GM21367 (cell line): ENCODE data around the gene DMD.

ENCODE experiments used
- ATAC-seq: cut with Tn5 transposase; IDR thresholded peaks from one replicate; pipeline ENCODE4 v1.9.1; 2021; ENCODE audit not compliant: unreplicated experiment

The DMD gene

DNA sequence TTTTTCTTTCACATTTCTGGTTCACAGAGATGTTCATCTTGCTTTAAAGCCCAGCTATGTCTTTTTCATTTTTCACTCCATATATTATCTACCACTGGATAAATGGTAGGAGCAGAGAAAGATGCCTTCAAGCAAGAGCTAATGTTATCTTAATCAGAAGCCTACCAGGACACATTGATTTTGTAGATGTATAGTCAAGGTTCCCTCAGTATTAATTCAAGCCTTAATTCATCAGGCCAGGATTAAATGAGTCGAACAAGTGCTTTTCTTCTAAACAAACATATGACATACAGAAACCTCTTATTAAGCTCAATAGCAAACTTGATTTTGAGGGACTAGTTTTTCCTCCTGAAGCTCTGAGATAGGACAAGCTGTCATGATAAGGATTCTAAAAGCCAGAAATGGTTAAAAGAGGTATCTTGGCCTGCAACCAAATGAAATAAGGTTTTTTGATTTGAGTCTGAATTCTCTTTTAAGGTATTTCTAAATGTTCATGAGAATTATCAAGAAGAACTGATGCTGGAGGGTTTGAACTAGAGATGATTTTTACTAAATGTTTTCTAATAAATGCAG is 2057.8 kb downstream of the DMD start:
- no peak for ATAC-seq

DNA sequence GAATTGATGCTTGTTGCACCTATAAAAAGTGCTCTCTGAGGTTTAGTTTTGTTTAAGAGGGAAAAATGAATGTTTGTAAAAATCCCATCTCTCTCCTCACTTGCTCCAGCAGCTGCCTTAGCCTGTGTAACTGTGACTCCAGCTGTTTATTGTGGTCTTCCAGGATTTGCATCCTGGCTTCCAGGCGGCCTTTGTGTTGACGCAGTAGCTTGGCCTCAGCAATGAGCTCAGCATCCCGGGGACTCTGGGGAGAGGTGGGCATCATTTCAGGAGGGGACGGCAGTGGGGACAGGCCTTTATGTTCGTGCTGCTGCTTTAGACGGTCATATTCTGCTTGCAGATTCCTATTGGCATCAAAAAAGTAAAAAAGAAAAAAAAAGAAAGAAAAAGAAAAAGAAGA is 2064.2 kb downstream of the DMD start:
- no peak for ATAC-seq

DNA sequence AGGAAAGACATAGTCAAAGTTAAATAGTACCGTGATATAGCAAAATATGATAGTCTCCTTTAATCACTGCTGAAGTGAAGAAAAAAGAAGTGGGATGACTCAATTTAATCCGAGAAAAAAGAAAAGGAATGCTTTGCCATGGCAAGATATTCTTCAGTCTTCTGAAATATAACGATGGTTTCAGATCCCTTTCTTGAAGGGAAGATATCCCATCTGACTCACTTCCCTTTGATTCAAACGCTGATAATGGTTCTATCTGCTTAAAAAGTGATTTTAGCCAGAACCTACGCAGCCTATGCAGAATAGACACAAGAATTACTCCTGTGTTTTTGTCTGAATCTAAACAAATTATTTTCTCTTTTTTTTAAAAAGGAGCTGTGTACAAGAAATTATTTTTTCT is 2071.4 kb downstream of the DMD start:
- ATAC-seq: no peak

DNA sequence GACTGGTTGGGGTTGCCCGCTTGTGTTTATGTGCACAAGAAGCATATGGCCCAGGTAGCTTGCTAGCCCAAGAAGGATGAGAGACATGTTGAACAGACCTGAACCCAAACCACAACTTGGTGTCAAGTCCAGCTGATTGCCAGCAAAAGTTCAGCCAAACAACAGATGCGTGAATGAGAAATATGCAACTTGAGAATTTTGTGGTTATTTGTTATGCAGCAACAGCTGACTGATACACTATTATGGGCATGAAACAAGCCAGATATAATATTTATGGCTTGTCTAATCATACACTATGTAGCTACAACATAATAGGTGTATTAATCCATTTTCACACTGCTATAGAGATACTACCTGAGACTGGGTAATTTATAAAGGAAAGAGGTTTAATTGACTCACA is 2073.2 kb downstream of the DMD start:
- no peak for ATAC-seq

DNA sequence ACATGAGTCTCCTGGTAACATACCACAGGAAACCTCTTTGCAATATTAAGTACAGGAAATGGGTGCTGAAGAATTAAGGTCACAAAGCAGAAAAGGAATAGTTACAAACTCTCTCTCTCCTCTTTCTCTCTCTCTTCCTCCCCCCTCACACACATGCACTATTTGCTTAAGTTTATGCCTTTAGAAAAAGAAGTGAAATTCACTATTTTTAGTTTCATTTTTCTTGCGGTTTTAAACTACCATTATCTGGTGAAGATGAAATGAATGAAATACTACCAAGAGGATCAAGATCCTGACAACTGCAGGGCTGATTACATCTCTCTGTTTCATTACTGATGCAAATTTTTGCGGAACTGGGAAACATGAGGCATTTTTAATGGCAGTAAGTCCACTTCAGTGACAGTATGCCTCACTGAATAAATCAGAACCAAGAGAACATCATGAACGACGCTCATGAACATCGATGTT is 2075.2 kb downstream of the DMD start:
- ATAC-seq: peak; percentile 95

GRCh38 chrX:31132821-31133241 is 2078.5 kb downstream of the DMD start:
- ATAC-seq: no peak

GRCh38 chrX:31130457-31131220 is 2080.7 kb downstream of the DMD start:
- ATAC-seq: no peak

- no peak for ATAC-seq
These were observed 2082.5 kb downstream of the DMD start for GRCh38 chrX:31128855-31129254.

DNA sequence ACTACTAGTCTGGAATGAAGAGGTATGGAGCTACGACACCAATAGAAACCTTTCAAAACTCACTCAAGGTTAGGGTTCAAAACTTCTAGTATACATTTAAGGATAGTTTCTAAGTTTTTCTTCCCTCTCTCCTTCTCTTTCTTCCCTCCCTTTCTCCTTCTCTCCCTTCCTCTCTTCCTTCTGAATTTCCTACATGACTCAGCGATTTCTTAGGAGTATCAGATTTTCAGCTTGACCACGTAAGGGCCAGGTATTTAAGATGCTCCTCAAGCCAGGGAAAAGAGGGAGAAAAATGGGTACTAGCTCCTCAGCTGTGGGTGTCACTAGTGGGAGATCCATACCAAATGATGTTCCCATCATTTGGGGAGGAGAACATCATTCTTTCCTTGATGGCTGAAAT is 2083.6 kb downstream of the DMD start:
- ATAC-seq: no peak

GRCh38 chrX:31126205-31126604 is 2085.1 kb downstream of the DMD start:
- no peak for ATAC-seq

- no peak for ATAC-seq
These were observed 2086.8 kb downstream of the DMD start for GRCh38 chrX:31124536-31124935.

DNA sequence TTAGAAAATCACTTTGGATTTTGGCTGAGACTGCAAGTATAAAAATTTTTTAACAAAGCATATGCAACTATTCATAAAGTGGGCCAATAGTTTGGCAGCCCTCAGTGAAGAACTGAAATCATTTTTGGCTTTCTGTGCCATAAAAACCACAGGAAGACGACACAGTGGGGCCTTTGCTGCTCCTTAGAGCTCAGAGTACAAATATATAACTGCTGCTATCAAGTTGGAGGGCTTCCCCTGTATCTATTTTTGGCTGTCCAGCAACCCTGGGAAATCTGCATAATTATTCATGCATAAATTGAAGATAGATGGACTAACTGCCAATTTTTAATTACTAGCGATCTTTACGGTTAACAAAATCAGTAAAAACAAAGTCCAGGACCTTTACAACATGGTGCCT is 2088.0 kb downstream of the DMD start:
- no peak for ATAC-seq

DNA sequence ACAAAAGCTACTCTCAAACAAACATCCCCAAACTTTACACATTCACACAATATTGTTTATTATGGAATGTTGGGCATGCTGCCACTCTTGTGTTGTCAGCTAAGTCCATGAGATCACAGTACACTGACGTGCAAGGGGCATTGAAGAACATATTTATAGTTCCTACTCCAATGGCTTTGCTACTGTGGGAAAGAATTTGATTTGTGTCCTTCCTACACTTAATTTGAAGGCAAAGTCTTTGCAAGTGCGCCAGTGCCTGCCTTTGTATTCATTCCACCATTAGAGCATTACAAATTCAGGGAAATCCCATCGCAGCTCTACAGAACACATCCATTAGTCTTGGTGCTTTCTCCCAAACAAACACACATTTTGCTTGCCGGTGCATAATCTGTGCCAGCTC is 2094.1 kb downstream of the DMD start:
- no peak for ATAC-seq

DNA sequence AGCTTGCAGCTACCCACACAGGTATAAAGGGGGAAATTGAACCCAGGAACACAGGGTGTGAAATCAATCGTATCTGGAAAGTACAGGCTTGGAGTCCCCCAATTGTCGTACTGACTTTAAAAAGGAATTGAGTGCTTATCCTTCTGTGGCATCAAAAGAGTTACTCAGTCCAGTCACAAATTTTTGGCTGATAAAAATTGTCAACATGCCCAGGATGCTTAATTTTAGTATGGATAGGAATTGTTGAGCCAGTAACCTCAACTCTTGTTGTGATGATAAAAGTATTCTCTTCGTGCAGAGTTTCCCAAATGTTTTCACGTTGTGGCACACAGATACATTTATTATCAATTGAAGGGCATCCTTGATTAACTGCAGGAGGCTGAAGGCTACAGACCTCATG is 2096.0 kb downstream of the DMD start:
- ATAC-seq: no peak

DNA sequence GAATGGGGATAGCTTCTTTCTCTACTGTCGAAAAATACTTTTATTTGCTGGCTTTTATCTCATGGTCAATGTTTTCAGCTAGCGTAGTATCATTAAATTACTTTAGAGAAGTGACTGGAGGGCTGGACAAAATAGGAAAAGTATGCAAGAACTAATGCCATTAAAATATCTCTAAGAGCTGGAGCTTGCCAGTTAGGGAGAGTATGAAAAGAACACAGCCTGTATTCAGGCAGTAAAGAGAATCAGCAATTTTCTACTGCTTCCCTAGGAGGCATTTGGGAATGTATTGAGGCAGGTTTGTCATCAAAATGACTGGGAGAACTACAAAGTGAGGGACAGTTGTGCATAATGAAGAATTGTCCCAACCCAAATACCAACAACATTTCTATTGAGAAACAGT is 2096.5 kb downstream of the DMD start:
- no peak for ATAC-seq

- no peak for ATAC-seq
These were observed 2098.9 kb downstream of the DMD start for GRCh38 chrX:31112226-31112999.

DNA sequence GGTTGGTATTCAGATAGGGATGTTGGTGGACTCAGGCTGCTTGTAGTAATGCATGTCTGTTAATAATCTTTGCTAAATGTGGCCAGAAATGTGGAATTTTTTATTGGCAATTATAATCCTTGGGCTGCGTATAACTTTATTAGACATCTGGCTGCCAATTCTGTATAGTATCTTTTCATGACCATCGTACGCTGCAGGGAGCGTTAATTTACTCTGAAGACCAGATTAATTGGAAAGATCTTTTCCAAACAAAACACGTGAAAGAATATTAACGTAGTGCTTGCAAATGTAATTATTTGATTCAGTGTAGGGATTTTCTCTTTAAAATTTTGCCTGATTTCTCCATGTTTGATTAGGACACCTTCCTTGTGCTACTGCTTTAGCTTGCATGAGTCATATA is 2100.7 kb downstream of the DMD start:
- no peak for ATAC-seq

DNA sequence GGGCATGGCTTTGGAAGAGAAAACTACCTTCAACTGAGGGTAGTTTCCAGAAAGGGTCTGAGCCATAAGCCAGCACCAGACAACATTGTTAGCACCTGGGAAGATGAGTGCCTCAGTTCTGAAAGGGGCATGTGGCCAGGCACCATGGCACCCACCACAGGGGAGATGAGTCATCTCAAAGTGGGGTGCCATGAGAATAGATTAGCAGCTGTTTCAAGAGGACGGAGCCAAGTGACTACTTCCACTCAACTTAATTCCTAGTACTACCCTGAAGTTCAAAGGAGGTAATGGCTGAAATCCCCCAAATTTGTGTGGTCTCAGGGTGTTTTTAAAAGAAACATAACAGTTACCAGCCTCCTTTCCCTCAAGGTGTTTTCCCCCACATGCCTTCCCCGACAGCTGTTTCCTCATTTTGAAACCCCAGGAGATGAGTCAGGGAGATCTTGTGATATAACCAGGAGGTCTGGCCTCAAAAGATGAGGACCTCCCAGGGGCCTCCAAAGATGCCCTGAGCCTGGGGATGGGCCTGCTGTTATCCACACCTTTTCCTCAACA is 2111.7 kb downstream of the DMD start:
- peak; percentile 77 for ATAC-seq

DNA sequence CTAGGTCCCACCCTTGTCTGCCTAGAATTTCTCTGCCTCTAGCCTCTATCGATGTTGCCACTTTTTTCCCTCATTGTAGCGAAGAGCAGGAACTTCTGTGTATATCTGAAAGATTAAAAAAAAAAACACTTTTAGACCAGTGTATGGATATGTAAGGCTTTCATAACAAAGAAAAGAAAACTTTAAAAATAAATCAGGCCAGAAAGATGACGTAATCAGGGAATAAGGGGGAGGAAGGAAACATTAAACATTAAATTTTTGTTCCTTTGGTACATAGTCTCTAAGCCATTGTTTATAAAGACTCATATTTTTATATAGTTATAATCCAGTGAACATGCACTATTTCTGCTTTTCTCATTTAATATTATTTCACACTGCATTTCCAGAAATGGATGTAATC is 2113.3 kb downstream of the DMD start:
- no peak for ATAC-seq

DNA sequence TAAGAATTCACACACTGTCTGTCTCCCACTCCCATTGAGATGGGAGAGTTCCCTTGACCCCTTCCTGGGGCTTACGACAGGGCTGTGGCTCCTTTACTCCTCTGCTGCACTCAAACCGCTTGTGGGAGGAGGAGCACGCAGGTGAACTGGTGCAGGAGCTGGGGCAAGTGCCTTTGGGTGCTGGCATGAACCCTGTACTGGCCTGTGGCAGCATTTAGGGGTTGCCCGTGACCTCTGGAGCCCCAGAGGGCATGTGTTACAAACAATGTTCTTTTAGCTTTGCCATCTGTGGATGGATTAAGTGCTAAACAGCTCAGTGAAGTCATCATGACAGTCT is 2117.7 kb downstream of the DMD start:
- no peak for ATAC-seq

- ATAC-seq: no peak
These were observed 2118.2 kb downstream of the DMD start for GRCh38 chrX:31092970-31093638.
